Measurements from ENCODE around the gene TRIM3.

Gene TRIM3

DNA sequence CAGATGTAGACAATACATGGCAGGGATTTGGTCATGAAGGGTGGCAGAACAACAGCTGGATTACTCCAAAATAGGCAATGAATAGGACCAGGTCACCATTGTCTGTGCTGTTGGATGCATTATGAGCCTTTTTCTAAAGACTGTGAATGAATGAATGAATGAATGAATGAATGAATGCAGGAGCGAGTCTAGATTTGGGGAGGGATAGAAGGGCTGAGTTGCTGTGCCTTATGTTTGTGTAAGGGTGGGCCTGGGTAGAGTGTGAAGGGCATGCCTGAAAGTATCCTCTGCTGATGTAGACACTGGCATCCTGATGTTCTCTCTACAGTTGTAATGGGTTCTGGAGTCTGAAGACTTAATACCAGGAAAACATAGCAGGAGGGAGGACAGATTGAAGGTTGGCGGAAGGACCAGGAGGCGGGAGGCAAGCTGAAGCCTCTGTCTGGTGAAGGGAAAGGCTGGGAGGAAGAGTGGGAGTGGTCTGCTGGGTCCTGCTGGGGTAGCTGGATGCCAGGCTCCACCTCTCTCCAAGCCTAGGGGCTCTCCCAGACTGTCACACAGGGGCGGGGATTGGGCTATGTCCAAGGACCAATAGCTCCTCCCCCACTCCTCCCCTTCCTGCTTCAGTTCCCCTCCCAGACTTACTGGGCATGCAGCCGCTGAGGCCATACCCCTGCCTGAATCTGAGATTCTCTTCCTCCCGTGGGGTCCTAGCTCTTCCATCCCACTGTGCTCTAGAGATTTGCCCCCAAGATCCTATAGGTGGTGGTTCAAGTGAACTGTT, 4.8 kb downstream of the TRIM3 start:
- Histone ChIP-seq H3K27ac (no peak overlapping the region), H3K27me3 (replicated peaks) (no peaks in the 10 kb centered on the region), H3K4me3 (ENCODE audit: low read depth, low read length) (no peak overlapping the region), H3K36me3 (replicated peaks) (peaks cover 8% of the 10 kb centered on the region)
- TF ChIP-seq, protein P1, sequence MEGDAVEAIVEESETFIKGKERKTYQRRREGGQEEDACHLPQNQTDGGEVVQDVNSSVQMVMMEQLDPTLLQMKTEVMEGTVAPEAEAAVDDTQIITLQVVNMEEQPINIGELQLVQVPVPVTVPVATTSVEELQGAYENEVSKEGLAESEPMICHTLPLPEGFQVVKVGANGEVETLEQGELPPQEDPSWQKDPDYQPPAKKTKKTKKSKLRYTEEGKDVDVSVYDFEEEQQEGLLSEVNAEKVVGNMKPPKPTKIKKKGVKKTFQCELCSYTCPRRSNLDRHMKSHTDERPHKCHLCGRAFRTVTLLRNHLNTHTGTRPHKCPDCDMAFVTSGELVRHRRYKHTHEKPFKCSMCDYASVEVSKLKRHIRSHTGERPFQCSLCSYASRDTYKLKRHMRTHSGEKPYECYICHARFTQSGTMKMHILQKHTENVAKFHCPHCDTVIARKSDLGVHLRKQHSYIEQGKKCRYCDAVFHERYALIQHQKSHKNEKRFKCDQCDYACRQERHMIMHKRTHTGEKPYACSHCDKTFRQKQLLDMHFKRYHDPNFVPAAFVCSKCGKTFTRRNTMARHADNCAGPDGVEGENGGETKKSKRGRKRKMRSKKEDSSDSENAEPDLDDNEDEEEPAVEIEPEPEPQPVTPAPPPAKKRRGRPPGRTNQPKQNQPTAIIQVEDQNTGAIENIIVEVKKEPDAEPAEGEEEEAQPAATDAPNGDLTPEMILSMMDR (IDR thresholded peaks at IDR 0.05; ENCODE audit: low read depth, low read length, missing control alignments): no peak
- in situ Hi-C loops (cut with HindIII; ENCODE audit: low pct_ligation_motif_present, low sequenced_read_pairs): no loop called here
- peak; percentile 92 for DNase-seq

GRCh38 chr11:6459099-6459450, 14.7 kb downstream of the TRIM3 start:
- H3K27ac ChIP-seq: no peak overlapping the region
- TF ChIP-seq, protein P1 (IDR thresholded peaks at IDR 0.05; ENCODE audit: low read depth, low read length, missing control alignments): no peak
- no peak for DNase-seq
- no peaks in the 10 kb centered on the region for H3K27me3 ChIP-seq (replicated peaks)
- in situ Hi-C loops (cut with HindIII; ENCODE audit: low pct_ligation_motif_present, low sequenced_read_pairs): no loop called here
- H3K4me3 ChIP-seq (ENCODE audit: low read depth, low read length): no peak overlapping the region
- peaks cover 46% of the 10 kb centered on the region for H3K36me3 ChIP-seq (replicated peaks)

GRCh38 chr11:6458352-6459098, 15.2 kb downstream of the TRIM3 start:
- in situ Hi-C loops (cut with HindIII; ENCODE audit: low pct_ligation_motif_present, low sequenced_read_pairs): no loop called here
- Histone ChIP-seq H3K4me3 (ENCODE audit: low read depth, low read length) (no peak overlapping the region), H3K36me3 (replicated peaks) (peaks cover 43% of the 10 kb centered on the region), H3K27me3 (replicated peaks) (no peaks in the 10 kb centered on the region), H3K27ac (no peak overlapping the region)
- no peak for DNase-seq
- TF ChIP-seq, protein P1 (IDR thresholded peaks at IDR 0.05; ENCODE audit: low read depth, low read length, missing control alignments): no peak

GRCh38 chr11:6457581-6458320, 16.0 kb downstream of the TRIM3 start:
- TF ChIP-seq, protein P1 (IDR thresholded peaks at IDR 0.05; ENCODE audit: low read depth, low read length, missing control alignments): no peak
- no peaks in the 10 kb centered on the region for H3K27me3 ChIP-seq (replicated peaks)
- no peak overlapping the region for H3K4me3 ChIP-seq (ENCODE audit: low read depth, low read length)
- peaks cover 40% of the 10 kb centered on the region for H3K36me3 ChIP-seq (replicated peaks)
- no peak for DNase-seq
- no peak overlapping the region for H3K27ac ChIP-seq
- in situ Hi-C loops (cut with HindIII; ENCODE audit: low pct_ligation_motif_present, low sequenced_read_pairs): no loop called here

DNA sequence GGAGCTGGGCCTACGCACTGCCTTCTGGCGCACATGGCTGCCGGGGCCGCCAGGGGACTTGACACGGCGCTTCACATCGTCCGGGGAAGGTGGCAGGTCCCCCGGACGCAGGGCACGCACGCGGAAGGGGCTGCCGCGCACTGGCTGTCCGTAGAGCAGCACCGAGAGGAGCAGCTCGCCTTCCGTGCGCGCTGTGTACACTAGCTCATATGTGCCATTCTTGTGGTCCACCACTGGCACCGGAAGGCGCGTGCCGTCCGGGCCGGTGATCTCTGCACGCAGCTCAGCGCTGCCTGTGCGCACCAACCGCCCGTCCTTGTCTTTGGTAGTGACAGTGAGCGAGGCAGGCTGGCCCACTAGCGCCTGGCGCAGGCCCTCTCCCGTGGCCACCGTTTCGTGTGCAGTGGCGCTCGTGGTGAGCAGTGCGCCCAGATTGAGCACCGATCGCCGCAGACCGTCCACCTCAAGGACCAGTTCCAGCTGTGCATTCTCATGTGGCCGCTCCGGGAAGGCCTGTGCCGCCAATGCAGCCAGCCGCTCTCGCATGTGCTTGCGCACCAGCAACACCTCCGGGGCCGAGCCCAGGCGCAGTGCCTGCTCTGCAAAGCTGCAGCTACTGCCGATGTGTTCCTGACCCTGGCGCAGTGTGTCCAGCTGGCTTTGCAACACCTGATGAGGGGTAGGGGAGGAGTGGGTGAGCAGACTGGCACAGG, 17.2 kb downstream of the TRIM3 start:
- Histone ChIP-seq H3K36me3 (replicated peaks) (peaks cover 44% of the 10 kb centered on the region), H3K27ac (no peak overlapping the region), H3K4me3 (ENCODE audit: low read depth, low read length) (no peak overlapping the region), H3K27me3 (replicated peaks) (no peaks in the 10 kb centered on the region)
- in situ Hi-C loops (cut with HindIII; ENCODE audit: low pct_ligation_motif_present, low sequenced_read_pairs): no loop called here
- DNase-seq: no peak
- TF ChIP-seq, protein P1 (IDR thresholded peaks at IDR 0.05; ENCODE audit: low read depth, low read length, missing control alignments): no peak
